Neutrophil (primary cell): ENCODE data around the gene OBSCN.
"Not testable (repeated sequence)": the region's sequence is repeated elsewhere in the genome, so short reads cannot be mapped to it uniquely, and the experiment has no call there.

Experiments used
- H3K27ac ChIP-seq: fragments of 200-600 bp; sonication (generic); 2 replicates; pipeline ENCODE4 v1.5.1; 2016; ENCODE audit warnings: mild to moderate bottlenecking, moderate library complexity
- H3K27me3 ChIP-seq: fragments of 200-600 bp; sonication (generic); 2 replicates; pipeline ENCODE4 v1.6.0; 2016; ENCODE audit warnings: mild to moderate bottlenecking
- H3K36me3 ChIP-seq: fragments of 200-600 bp; sonication (generic); 2 replicates; pipeline ENCODE4 v1.5.1; 2017
- H3K4me1 ChIP-seq, 2 experiments: fragments of 200-600 bp in 1 of 2; sonication (generic) in 1 of 2; 1 replicate in 1 of 2; 2 replicates in 1 of 2; pipeline versions ENCODE4 v1.5.1 to v1.6.1; 2013 to 2016; ENCODE audit warnings: low read depth in 1 of 2, low read length in 1 of 2, mild to moderate bottlenecking in 1 of 2, moderate library complexity in 1 of 2; ENCODE audit not compliant: control insufficient read depth in 1 of 2, insufficient read depth in 1 of 2
- H3K4me3 ChIP-seq, 2 experiments: fragments of 200-600 bp in 1 of 2; sonication (generic) in 1 of 2; 1 replicate in 1 of 2; 2 replicates in 1 of 2; pipeline ENCODE4 v1.5.1; 2013 to 2016; ENCODE audit warnings: low read depth in 1 of 2, low read length in 1 of 2, mild to moderate bottlenecking in 1 of 2, moderate library complexity in 1 of 2
- H3K9me3 ChIP-seq: fragments of 200-600 bp; sonication (generic); 2 replicates; pipeline ENCODE4 v1.5.1; 2016
- TF ChIP-seq, protein P1 (sequence below): fragments of 200-600 bp; sonication (generic); IDR thresholded peaks from 2 replicates; pipeline ENCODE4 v1.5.1; 2016; ENCODE audit warnings: antibody characterized with exemption

OBSCN gene

DNA sequence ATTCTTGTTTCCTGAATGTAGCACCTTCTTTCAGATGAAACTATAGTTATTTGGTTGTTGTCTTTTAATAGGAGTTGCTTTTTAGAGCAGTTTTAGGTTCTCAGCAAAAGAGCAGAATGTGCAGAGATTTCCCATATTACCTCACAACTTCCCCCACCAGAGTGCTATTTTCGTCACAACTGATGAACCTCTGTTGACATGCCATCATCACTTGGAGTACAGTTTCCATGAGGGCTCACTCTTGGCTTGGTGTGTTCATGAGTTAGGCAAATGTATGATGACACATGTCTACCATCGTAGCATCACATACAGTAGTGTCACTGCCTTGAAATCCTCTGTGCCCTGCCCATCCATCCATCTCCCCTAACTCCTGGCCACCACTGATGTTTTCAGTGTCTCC is 38.5 kb upstream of the OBSCN start:
- no peaks in the 10 kb centered on the region for H3K36me3 ChIP-seq
- H3K9me3 ChIP-seq, result no peaks in the 10 kb centered on the region
- peaks cover 15 to 18% of the 10 kb centered on the region in 2 experiments for H3K4me1 ChIP-seq
- TF ChIP-seq, protein P1, sequence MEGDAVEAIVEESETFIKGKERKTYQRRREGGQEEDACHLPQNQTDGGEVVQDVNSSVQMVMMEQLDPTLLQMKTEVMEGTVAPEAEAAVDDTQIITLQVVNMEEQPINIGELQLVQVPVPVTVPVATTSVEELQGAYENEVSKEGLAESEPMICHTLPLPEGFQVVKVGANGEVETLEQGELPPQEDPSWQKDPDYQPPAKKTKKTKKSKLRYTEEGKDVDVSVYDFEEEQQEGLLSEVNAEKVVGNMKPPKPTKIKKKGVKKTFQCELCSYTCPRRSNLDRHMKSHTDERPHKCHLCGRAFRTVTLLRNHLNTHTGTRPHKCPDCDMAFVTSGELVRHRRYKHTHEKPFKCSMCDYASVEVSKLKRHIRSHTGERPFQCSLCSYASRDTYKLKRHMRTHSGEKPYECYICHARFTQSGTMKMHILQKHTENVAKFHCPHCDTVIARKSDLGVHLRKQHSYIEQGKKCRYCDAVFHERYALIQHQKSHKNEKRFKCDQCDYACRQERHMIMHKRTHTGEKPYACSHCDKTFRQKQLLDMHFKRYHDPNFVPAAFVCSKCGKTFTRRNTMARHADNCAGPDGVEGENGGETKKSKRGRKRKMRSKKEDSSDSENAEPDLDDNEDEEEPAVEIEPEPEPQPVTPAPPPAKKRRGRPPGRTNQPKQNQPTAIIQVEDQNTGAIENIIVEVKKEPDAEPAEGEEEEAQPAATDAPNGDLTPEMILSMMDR, result no peak
- peaks cover under 1% of the 10 kb centered on the region for H3K27me3 ChIP-seq
- no peak overlapping the region for H3K27ac ChIP-seq
- no peak overlapping the region for H3K4me3 ChIP-seq

DNA sequence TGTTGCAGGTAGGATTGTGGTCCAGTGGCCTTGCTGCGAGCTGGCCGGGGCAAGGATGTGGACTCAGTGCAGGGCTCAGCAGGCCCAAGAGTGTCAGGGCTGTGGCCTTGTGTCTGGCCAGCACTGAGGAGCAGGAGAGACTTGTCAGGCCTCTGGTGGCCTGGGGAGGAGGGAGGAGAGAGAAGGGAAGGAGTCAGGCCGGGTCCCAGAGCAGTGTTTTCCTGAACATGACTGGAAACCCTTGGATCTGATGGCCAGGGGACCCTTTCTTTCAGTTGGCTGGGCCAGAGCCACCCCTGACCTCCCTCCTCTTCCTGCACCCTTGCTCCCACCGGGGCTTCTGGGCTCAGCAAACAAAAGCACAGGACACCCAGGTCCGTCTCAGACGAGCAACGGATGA is 37.2 kb upstream of the OBSCN start:
- no peak overlapping the region for H3K27ac ChIP-seq
- TF ChIP-seq, protein P1, result no peak
- H3K36me3 ChIP-seq, result peaks cover 3% of the 10 kb centered on the region
- no peaks in the 10 kb centered on the region for H3K9me3 ChIP-seq
- H3K4me3 ChIP-seq, result no peak overlapping the region
- H3K4me1 ChIP-seq, result peaks cover 6 to 9% of the 10 kb centered on the region in 2 experiments
- no peaks in the 10 kb centered on the region for H3K27me3 ChIP-seq

DNA sequence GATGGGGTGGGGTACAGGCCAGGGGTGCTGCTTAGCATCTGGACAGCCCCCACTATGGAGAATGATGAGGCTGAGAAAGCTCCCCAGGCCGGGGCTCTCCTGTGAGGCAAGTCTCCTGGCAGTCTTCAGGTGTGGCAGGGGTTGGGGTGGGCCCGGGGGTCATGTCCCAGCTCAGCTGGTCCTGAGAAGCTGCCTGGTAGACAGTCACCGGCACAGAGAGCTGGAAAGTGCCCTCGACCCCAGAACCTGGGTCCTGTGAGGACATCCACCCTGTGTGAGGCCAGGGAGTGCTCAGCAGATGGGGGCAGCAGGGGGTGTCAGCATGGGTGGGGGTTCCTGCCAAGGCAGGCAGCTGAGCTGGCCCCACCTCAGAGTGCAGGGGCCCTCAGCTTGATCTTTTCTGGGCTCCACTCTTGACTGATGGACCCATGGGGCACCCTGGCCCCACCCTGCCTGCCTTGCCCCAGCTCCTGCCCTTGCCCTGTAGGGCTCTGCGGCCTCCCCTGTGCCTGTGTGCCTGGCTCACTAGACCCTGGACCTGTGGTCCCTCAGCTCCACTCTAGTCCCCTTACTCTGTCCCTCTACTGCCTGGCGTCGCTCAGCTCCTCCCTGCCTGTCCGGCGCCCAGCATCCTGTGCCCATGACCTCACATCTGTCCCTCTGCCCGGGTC is 36.5 kb upstream of the OBSCN start:
- Histone ChIP-seq H3K27me3 (no peaks in the 10 kb centered on the region), H3K27ac (no peak overlapping the region), H3K9me3 (no peaks in the 10 kb centered on the region), H3K4me3 (no peak overlapping the region), H3K36me3 (peaks cover 3% of the 10 kb centered on the region), H3K4me1 (peaks cover 4 to 5% of the 10 kb centered on the region in 2 experiments)
- TF ChIP-seq, protein P1, result no peak

DNA sequence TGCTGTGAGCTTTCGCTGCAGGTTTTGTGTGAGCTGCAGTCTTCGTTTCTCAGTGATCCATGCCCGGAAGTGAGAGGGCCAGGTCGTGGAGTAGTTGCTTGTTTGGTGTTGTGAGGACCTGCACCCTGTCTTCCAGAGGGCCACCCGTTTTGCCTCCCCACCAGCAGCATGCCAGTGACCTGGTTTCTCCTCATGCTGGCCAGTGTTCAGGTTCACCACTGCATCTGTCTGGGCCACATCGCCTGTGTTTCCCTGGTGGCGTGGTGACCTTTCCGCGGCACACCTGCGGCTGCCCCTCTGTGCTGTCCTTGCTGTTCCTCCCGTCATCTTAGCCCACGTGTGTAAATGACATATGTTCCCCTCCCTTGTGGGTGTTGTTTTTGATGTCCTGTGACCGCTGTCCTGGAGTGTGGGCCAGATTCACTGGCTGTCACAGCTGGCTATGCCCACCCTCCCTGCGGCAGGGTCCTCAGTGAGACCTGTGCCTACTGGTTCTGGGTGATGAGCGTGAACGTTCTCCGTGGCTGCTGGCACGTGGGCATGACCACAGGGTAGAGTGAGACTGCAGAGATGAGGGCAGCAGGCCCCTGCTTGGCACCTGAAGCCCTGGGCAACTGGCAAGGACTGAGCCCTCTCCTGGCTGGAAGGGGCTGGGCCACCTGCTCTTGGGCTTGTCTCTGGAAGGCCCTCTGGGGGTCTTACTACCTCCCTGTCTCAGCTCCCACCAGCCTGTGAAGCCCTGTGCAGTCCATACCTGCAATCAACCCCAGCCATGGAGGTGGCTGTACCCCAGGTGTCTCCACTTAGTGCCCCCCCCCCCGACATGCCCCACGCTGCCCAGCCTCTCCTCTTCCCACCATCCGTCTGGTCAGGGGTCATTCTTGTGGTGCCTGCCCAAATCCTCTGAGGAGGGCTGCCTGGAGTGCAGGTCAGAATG is 35.0 kb upstream of the OBSCN start:
- TF ChIP-seq, protein P1, result no peak
- H3K4me3 ChIP-seq, result no peak overlapping the region
- H3K36me3 ChIP-seq, result peaks cover 3% of the 10 kb centered on the region
- no peaks in the 10 kb centered on the region for H3K4me1 ChIP-seq
- no peaks in the 10 kb centered on the region for H3K27me3 ChIP-seq
- H3K27ac ChIP-seq, result no peak overlapping the region
- no peaks in the 10 kb centered on the region for H3K9me3 ChIP-seq

DNA sequence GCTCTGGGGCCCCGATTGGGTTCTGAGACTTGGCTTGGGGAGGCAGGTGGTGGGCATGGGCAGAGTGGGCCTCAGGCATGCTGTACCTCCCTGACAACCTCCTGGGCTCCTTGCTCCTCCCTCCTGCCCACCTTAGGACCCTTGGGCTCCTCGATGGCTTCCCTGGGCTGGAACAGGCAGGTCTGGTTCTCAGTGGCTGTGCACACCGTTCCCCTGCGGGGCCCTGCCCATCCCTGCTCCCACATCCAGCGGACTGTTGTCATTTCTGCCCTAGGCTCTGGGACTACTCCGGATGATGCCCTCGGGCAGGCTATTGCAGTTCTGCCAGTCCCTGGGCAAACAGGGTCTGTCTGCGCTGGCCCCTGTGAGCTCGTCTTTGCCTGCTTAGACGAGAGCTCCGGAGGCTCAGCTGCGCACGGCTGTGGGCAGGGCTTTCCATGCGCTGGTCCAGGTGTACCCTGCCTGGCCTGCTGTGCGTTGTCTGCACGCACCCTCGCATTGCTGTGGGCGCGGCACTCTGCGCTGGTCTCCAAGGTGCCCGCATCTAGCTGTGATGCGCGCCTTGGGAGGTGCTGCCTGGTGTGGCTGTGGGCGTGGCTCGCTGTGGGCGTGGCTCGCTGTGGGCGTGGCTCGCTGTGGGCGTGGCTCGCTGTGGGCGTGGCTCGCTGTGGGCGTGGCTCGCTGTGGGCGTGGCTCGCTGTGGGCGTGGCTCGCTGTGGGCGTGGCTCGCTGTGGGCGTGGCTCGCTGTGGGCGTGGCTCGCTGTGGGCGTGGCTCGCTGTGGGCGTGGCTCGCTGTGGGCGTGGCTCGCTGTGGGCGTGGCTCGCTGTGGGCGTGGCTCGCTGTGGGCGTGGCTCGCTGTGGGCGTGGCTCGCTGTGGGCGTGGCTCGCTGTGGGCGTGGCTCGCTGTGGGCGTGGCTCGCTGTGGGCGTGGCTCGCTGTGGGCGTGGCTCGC is 34.0 kb upstream of the OBSCN start:
- H3K27me3 ChIP-seq, H3K27ac ChIP-seq, H3K4me3 ChIP-seq, H3K36me3 ChIP-seq, H3K9me3 ChIP-seq, H3K4me1 ChIP-seq: not testable (repeated sequence)
